Measurements from ENCODE around the gene SLC2A9.

Gene SLC2A9

GRCh38 chr4:9899306-9900055 is 121.8 kb downstream of the SLC2A9 start:
- H3K36me3 ChIP-seq (ENCODE audit: control insufficient read depth, insufficient read depth, low read length): no peaks in the 10 kb centered on the region
- no peak for DNase-seq (ENCODE audit: extremely low read depth, insufficient read length)
- no peaks in the 10 kb centered on the region for H3K27me3 ChIP-seq (replicated peaks; ENCODE audit: control insufficient read depth, insufficient read depth, low read length)
- no peak overlapping the region for H3K4me3 ChIP-seq (replicated peaks; ENCODE audit: low read depth, low read length)
- no peak for TF ChIP-seq CTCF (IDR thresholded peaks at IDR 0.05; ENCODE audit: insufficient read depth, low read length, poor library complexity, severe bottlenecking)

GRCh38 chr4:9898596-9899305 is 122.5 kb downstream of the SLC2A9 start:
- Histone ChIP-seq H3K27me3 (replicated peaks; ENCODE audit: control insufficient read depth, insufficient read depth, low read length) (no peaks in the 10 kb centered on the region), H3K36me3 (ENCODE audit: control insufficient read depth, insufficient read depth, low read length) (no peaks in the 10 kb centered on the region), H3K4me3 (replicated peaks; ENCODE audit: low read depth, low read length) (no peak overlapping the region)
- TF ChIP-seq CTCF (IDR thresholded peaks at IDR 0.05; ENCODE audit: insufficient read depth, low read length, poor library complexity, severe bottlenecking): peak; percentile 33
- no peak for DNase-seq (ENCODE audit: extremely low read depth, insufficient read length)

- no peaks in the 10 kb centered on the region for H3K36me3 ChIP-seq (ENCODE audit: control insufficient read depth, insufficient read depth, low read length)
- no peaks in the 10 kb centered on the region; the same call in 1 of the 2 replicates for H3K27me3 ChIP-seq (replicated peaks; ENCODE audit: control insufficient read depth, insufficient read depth, low read length)
- no peak for TF ChIP-seq CTCF (IDR thresholded peaks at IDR 0.05; ENCODE audit: insufficient read depth, low read length, poor library complexity, severe bottlenecking)
- no peak for DNase-seq (ENCODE audit: extremely low read depth, insufficient read length)
- H3K4me3 ChIP-seq (replicated peaks; ENCODE audit: low read depth, low read length): no peak overlapping the region
Measured at GRCh38 chr4:9895333-9895705, 126.0 kb downstream of the SLC2A9 start.

GRCh38 chr4:9894644-9895332 is 126.5 kb downstream of the SLC2A9 start:
- DNase-seq (ENCODE audit: extremely low read depth, insufficient read length): no peak
- H3K36me3 ChIP-seq (ENCODE audit: control insufficient read depth, insufficient read depth, low read length): no peaks in the 10 kb centered on the region
- no peak for TF ChIP-seq CTCF (IDR thresholded peaks at IDR 0.05; ENCODE audit: insufficient read depth, low read length, poor library complexity, severe bottlenecking)
- H3K27me3 ChIP-seq (replicated peaks; ENCODE audit: control insufficient read depth, insufficient read depth, low read length): no peaks in the 10 kb centered on the region; the same call in 1 of the 2 replicates
- no peak overlapping the region for H3K4me3 ChIP-seq (replicated peaks; ENCODE audit: low read depth, low read length)

GRCh38 chr4:9893329-9894108 is 127.8 kb downstream of the SLC2A9 start:
- H3K27me3 ChIP-seq (replicated peaks; ENCODE audit: control insufficient read depth, insufficient read depth, low read length): no peaks in the 10 kb centered on the region; the same call in 1 of the 2 replicates
- TF ChIP-seq CTCF (IDR thresholded peaks at IDR 0.05; ENCODE audit: insufficient read depth, low read length, poor library complexity, severe bottlenecking): no peak

More at GRCh38 chr4:9893329-9894108, 127.8 kb downstream of the SLC2A9 start:
- no peak for DNase-seq (ENCODE audit: extremely low read depth, insufficient read length)
- no peak overlapping the region for H3K4me3 ChIP-seq (replicated peaks; ENCODE audit: low read depth, low read length)
- H3K36me3 ChIP-seq (ENCODE audit: control insufficient read depth, insufficient read depth, low read length): no peaks in the 10 kb centered on the region
